Measurements from ENCODE around the gene PNPLA2. TPM values are rescaled to one million over a fixed set of nuclear protein-coding genes. Genes with fewer than 3 reads are reported as not detected.

Gene PNPLA2
- polyA plus RNA-seq, 1 experiment = 17.3 TPM

GRCh38 chr11:790721-791564, 27.8 kb upstream of the PNPLA2 start:
- no peak for DNase-seq (ENCODE audit: low read depth, low spot score)
- ChIA-PET CTCF (no interaction called here), POLR2A (interaction anchor here (2.0 kb wide), 1 partner anchor 15 kb away, joined by 9 read pairs; the partner anchor contains the start of gene GATD1)
- H3K27ac ChIP-seq (ENCODE audit: low read depth, low read length) = no peak overlapping the region
- H3K4me3 ChIP-seq (ENCODE audit: low read depth, low read length) = no peak overlapping the region
- TF ChIP-seq, protein P1, sequence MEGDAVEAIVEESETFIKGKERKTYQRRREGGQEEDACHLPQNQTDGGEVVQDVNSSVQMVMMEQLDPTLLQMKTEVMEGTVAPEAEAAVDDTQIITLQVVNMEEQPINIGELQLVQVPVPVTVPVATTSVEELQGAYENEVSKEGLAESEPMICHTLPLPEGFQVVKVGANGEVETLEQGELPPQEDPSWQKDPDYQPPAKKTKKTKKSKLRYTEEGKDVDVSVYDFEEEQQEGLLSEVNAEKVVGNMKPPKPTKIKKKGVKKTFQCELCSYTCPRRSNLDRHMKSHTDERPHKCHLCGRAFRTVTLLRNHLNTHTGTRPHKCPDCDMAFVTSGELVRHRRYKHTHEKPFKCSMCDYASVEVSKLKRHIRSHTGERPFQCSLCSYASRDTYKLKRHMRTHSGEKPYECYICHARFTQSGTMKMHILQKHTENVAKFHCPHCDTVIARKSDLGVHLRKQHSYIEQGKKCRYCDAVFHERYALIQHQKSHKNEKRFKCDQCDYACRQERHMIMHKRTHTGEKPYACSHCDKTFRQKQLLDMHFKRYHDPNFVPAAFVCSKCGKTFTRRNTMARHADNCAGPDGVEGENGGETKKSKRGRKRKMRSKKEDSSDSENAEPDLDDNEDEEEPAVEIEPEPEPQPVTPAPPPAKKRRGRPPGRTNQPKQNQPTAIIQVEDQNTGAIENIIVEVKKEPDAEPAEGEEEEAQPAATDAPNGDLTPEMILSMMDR (IDR thresholded peaks at IDR 0.05; ENCODE audit: low read depth, low read length) = no peak
- H3K9me3 ChIP-seq (ENCODE audit: control insufficient read depth, insufficient read depth, low read length) = no peaks in the 10 kb centered on the region; the same call in 1 of the 2 replicates
- no peaks in the 10 kb centered on the region for H3K27me3 ChIP-seq (ENCODE audit: control insufficient read depth, insufficient read depth, low read length)

- ChIA-PET CTCF (no interaction called here), POLR2A (no interaction called here)
- Histone ChIP-seq H3K9me3 (ENCODE audit: control insufficient read depth, insufficient read depth, low read length) (no peaks in the 10 kb centered on the region; the same call in 1 of the 2 replicates), H3K4me3 (ENCODE audit: low read depth, low read length) (no peak overlapping the region), H3K27ac (ENCODE audit: low read depth, low read length) (no peak overlapping the region), H3K27me3 (ENCODE audit: control insufficient read depth, insufficient read depth, low read length) (no peaks in the 10 kb centered on the region)
- TF ChIP-seq, protein P1 (IDR thresholded peaks at IDR 0.05; ENCODE audit: low read depth, low read length) = no peak
- DNase-seq (ENCODE audit: low read depth, low spot score) = no peak
These were observed 26.8 kb upstream of the PNPLA2 start for GRCh38 chr11:791658-792534.

- TF ChIP-seq, protein P1 (IDR thresholded peaks at IDR 0.05; ENCODE audit: low read depth, low read length) = no peak
- CTCF ChIA-PET = no interaction called here
- POLR2A ChIA-PET = no interaction called here
These were observed 26.2 kb upstream of the PNPLA2 start for GRCh38 chr11:792535-792821.

DNA sequence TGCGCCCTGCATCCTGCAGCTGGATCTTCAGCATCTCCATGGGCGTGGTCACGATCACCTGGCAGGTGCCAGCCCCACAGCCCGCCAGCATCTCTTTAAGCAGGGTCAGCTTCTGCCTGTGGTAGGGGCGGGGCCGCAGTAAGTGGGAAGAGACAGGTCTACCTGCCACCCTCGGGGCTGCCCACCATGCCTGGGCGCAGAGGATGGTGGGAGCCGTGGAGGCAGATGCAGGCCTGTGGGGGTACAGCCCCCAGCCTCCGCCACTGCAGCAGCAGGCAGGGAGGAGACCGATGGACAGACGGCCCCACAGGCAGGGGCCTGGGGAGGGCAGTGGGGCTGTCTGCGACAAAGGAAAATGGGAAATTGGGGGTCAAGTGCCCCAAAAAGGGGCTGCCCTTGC, 25.8 kb upstream of the PNPLA2 start:
- no peak overlapping the region for H3K27ac ChIP-seq (ENCODE audit: low read depth, low read length)
- no peak overlapping the region for H3K4me3 ChIP-seq (ENCODE audit: low read depth, low read length)
- ChIA-PET CTCF (no interaction called here), POLR2A (no interaction called here)
- TF ChIP-seq, protein P1 (IDR thresholded peaks at IDR 0.05; ENCODE audit: low read depth, low read length) = no peak
- no peaks in the 10 kb centered on the region; the same call in 1 of the 2 replicates for H3K9me3 ChIP-seq (ENCODE audit: control insufficient read depth, insufficient read depth, low read length)
- no peaks in the 10 kb centered on the region for H3K27me3 ChIP-seq (ENCODE audit: control insufficient read depth, insufficient read depth, low read length)
- DNase-seq (ENCODE audit: low read depth, low spot score) = no peak

More at GRCh38 chr11:792535-792821, 26.2 kb upstream of the PNPLA2 start:
- Histone ChIP-seq H3K9me3 (ENCODE audit: control insufficient read depth, insufficient read depth, low read length) (no peaks in the 10 kb centered on the region; the same call in 1 of the 2 replicates), H3K27me3 (ENCODE audit: control insufficient read depth, insufficient read depth, low read length) (no peaks in the 10 kb centered on the region), H3K4me3 (ENCODE audit: low read depth, low read length) (no peak overlapping the region), H3K27ac (ENCODE audit: low read depth, low read length) (no peak overlapping the region)
- DNase-seq (ENCODE audit: low read depth, low spot score) = no peak

- Histone ChIP-seq H3K27ac (ENCODE audit: low read depth, low read length) (no peak overlapping the region), H3K9me3 (ENCODE audit: control insufficient read depth, insufficient read depth, low read length) (no peaks in the 10 kb centered on the region; the same call in 1 of the 2 replicates), H3K4me3 (ENCODE audit: low read depth, low read length) (no peak overlapping the region), H3K27me3 (ENCODE audit: control insufficient read depth, insufficient read depth, low read length) (no peaks in the 10 kb centered on the region)
- TF ChIP-seq, protein P1 (IDR thresholded peaks at IDR 0.05; ENCODE audit: low read depth, low read length) = no peak
- no peak for DNase-seq (ENCODE audit: low read depth, low spot score)
- CTCF ChIA-PET = no interaction called here
- POLR2A ChIA-PET = no interaction called here
These were observed 25.2 kb upstream of the PNPLA2 start for GRCh38 chr11:793556-793955.
